ENCODE measurements around the gene RIN3. TPM values are rescaled to one million over a fixed set of nuclear protein-coding genes. Genes with fewer than 3 reads are reported as not detected.

Gene RIN3
- total RNA-seq, 1 donor from 2014 or later = 2.9 TPM

GRCh38 chr14:92539875-92540274, 26.3 kb downstream of the RIN3 start:
- TF ChIP-seq CTCF (IDR thresholded peaks at IDR 0.05; ENCODE audit: insufficient read depth, low read length, severe bottlenecking) = no peak
- no peak for DNase-seq (ENCODE audit: low read depth)
- FAIRE-seq = no peak
- no peak overlapping the region for H3K4me3 ChIP-seq (ENCODE audit: low read depth, low read length)
- no peaks in the 10 kb centered on the region for H3K27me3 ChIP-seq (ENCODE audit: control insufficient read depth, insufficient read depth, low read length)
- H3K36me3 ChIP-seq (ENCODE audit: control insufficient read depth, insufficient read depth, low read length) = no peaks in the 10 kb centered on the region

GRCh38 chr14:92540472-92541048, 27.0 kb downstream of the RIN3 start:
- TF ChIP-seq CTCF (IDR thresholded peaks at IDR 0.05; ENCODE audit: insufficient read depth, low read length, severe bottlenecking) = no peak
- DNase-seq (ENCODE audit: low read depth) (peak; percentile 92), FAIRE-seq (peak; percentile 18)
- Histone ChIP-seq H3K36me3 (ENCODE audit: control insufficient read depth, insufficient read depth, low read length) (no peaks in the 10 kb centered on the region), H3K27me3 (ENCODE audit: control insufficient read depth, insufficient read depth, low read length) (no peaks in the 10 kb centered on the region), H3K4me3 (ENCODE audit: low read depth, low read length) (no peak overlapping the region)

- DNase-seq (ENCODE audit: low read depth) (no peak), FAIRE-seq (no peak)
- no peak for TF ChIP-seq CTCF (IDR thresholded peaks at IDR 0.05; ENCODE audit: insufficient read depth, low read length, severe bottlenecking)
- no peaks in the 10 kb centered on the region for H3K36me3 ChIP-seq (ENCODE audit: control insufficient read depth, insufficient read depth, low read length)
- no peak overlapping the region for H3K4me3 ChIP-seq (ENCODE audit: low read depth, low read length)
- no peaks in the 10 kb centered on the region for H3K27me3 ChIP-seq (ENCODE audit: control insufficient read depth, insufficient read depth, low read length)
Measured at GRCh38 chr14:92542766-92543554, 29.4 kb downstream of the RIN3 start.

- no peak for DNase-seq (ENCODE audit: low read depth)
- no peak for TF ChIP-seq CTCF (IDR thresholded peaks at IDR 0.05; ENCODE audit: insufficient read depth, low read length, severe bottlenecking)
- Histone ChIP-seq H3K36me3 (ENCODE audit: control insufficient read depth, insufficient read depth, low read length) (no peaks in the 10 kb centered on the region), H3K4me3 (ENCODE audit: low read depth, low read length) (no peak overlapping the region), H3K27me3 (ENCODE audit: control insufficient read depth, insufficient read depth, low read length) (no peaks in the 10 kb centered on the region)
- no peak for FAIRE-seq
Measured at GRCh38 chr14:92544051-92544720, 30.6 kb downstream of the RIN3 start.

GRCh38 chr14:92546347-92547053, 32.9 kb downstream of the RIN3 start:
- no peak for DNase-seq (ENCODE audit: low read depth)
- FAIRE-seq = no peak
- Histone ChIP-seq H3K27me3 (ENCODE audit: control insufficient read depth, insufficient read depth, low read length) (no peaks in the 10 kb centered on the region), H3K36me3 (ENCODE audit: control insufficient read depth, insufficient read depth, low read length) (no peaks in the 10 kb centered on the region), H3K4me3 (ENCODE audit: low read depth, low read length) (no peak overlapping the region)
- TF ChIP-seq CTCF (IDR thresholded peaks at IDR 0.05; ENCODE audit: insufficient read depth, low read length, severe bottlenecking) = no peak
